Cardiac muscle cell (in vitro differentiated cells and primary cell): ENCODE results near the gene ELOVL6. TPM values are rescaled to one million over a fixed set of nuclear protein-coding genes. Genes with fewer than 3 reads are reported as not detected.

ENCODE experiments used
- DNase-seq, 2 donors: peaks; one replicate each; pipeline versions ENCODE4 v3.0.0 to v3.0.0-alpha.2; 2010 to 2017; ENCODE audit warnings: low read depth in 1 of 2, low spot score in 1 of 2
- H3K27ac ChIP-seq: fragments of 200-600 bp; sonication (generic); 2 replicates; pipeline ENCODE4 v1.5.1; 2016
- H3K27me3 ChIP-seq: fragments of 200-600 bp; sonication (generic); 2 replicates; pipeline ENCODE4 v1.6.0; 2016; ENCODE audit warnings: control low read depth
- H3K36me3 ChIP-seq: fragments of 200-600 bp; sonication (generic); 2 replicates; pipeline ENCODE4 v1.5.1; 2016; ENCODE audit warnings: control low read depth
- H3K4me1 ChIP-seq: fragments of 200-600 bp; sonication (generic); 2 replicates; pipeline ENCODE4 v1.8.1; 2017; ENCODE audit warnings: low read depth, mild to moderate bottlenecking, mixed run types
- H3K4me3 ChIP-seq: fragments of 200-600 bp; sonication (generic); 2 replicates; pipeline ENCODE4 v1.5.1; 2016; ENCODE audit warnings: mild to moderate bottlenecking
- H3K9me3 ChIP-seq: fragments of 200-600 bp; sonication (generic); 2 replicates; pipeline ENCODE4 v1.5.1; 2017; ENCODE audit warnings: low read depth, mild to moderate bottlenecking, control low read depth
- polyA plus RNA-seq: library from polyadenylated mRNA; unstranded; fragments of >200 nt; fragmentation: Nextera tagmentation; extraction: Ambion mirVana; gene quantifications from 2 replicates; pipeline ENCODE4 v1.2.1, GENCODE V29; 2016
- total RNA-seq: library from RNA; depleted of rRNA; stranded (reverse); fragments of >200 nt; gene quantifications from 2 replicates; pipeline ENCODE4 v1.2.3, GENCODE V29; 2016
- TF ChIP-seq, protein P1 (sequence below): IDR thresholded peaks from 2 replicates; pipeline ENCODE4 v1.5.1; 2012; ENCODE audit warnings: low read depth, mild to moderate bottlenecking, low read length

Gene ELOVL6
- total and polyA plus RNA-seq, 2 experiments from 2014 or later = 32.3 to 50.1 TPM

DNA sequence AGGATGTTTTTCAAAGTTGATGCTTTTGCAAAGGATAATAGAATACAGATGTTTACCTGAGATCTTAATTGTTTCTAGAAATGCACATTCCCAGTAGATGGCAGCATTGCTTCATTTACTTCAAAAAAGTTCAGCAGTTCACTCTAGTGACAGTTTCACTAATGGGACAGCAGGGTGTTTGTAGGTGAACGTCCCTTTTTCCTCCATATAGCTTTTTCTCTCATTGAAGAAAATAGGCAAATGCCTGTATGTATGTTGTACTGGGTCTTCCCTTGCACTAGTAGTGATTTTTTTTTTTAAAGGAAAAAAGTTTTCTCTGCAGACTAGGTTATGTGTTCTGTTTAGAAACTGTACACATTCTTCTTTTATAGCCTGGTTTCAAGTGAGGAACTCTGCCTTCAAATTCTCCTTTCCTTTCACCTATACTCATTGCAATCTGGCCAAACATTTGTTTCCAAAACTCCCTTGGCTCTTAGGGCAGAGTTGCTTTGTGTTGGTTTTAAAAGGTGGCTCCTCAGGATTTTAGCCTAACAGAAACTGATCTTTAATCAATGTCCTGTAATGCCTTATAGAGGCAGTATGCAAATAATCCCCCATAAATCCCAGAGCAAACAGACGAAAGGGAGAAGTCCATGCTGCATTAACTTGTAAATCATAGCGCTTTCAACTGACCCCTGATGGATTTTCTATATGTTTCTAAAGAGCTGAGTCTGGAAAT is 199.4 kb downstream of the ELOVL6 start:
- no peaks in the 10 kb centered on the region for H3K36me3 ChIP-seq
- TF ChIP-seq, protein P1, sequence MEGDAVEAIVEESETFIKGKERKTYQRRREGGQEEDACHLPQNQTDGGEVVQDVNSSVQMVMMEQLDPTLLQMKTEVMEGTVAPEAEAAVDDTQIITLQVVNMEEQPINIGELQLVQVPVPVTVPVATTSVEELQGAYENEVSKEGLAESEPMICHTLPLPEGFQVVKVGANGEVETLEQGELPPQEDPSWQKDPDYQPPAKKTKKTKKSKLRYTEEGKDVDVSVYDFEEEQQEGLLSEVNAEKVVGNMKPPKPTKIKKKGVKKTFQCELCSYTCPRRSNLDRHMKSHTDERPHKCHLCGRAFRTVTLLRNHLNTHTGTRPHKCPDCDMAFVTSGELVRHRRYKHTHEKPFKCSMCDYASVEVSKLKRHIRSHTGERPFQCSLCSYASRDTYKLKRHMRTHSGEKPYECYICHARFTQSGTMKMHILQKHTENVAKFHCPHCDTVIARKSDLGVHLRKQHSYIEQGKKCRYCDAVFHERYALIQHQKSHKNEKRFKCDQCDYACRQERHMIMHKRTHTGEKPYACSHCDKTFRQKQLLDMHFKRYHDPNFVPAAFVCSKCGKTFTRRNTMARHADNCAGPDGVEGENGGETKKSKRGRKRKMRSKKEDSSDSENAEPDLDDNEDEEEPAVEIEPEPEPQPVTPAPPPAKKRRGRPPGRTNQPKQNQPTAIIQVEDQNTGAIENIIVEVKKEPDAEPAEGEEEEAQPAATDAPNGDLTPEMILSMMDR = peak; percentile 64
- H3K9me3 ChIP-seq = no peaks in the 10 kb centered on the region
- no peaks in the 10 kb centered on the region for H3K27me3 ChIP-seq
- peak; percentile 71 to 73 for DNase-seq
- peaks cover 5% of the 10 kb centered on the region for H3K4me1 ChIP-seq
- H3K4me3 ChIP-seq = no peak overlapping the region
- peak overlapping the region; percentile 64 for H3K27ac ChIP-seq

DNA sequence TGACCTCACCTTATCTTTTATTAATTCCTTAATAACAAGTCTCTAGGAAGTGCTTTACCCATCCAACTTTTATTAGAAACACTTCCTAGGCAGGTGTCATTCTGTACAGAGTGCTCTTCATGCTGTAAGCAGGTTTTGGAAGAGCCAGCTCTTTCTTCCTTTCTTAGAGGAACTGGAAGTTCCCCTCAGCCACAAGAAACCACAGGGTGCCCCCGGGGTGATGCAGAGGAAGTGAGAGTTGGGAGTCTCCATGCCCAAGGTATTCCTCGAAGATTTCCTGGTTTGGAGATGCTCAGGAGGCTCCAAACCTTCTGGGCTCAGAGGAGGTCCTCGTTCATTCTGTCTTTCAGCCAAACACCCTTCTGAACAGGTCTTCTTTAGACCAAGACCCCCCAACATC is 201.9 kb downstream of the ELOVL6 start:
- DNase-seq = no peak
- Histone ChIP-seq H3K9me3 (no peaks in the 10 kb centered on the region), H3K4me3 (no peak overlapping the region), H3K27ac (no peak overlapping the region), H3K36me3 (no peaks in the 10 kb centered on the region), H3K27me3 (no peaks in the 10 kb centered on the region), H3K4me1 (peaks cover 5% of the 10 kb centered on the region)
- TF ChIP-seq, protein P1 = no peak
